ENCODE data around the gene FYB2.

The FYB2 gene

DNA sequence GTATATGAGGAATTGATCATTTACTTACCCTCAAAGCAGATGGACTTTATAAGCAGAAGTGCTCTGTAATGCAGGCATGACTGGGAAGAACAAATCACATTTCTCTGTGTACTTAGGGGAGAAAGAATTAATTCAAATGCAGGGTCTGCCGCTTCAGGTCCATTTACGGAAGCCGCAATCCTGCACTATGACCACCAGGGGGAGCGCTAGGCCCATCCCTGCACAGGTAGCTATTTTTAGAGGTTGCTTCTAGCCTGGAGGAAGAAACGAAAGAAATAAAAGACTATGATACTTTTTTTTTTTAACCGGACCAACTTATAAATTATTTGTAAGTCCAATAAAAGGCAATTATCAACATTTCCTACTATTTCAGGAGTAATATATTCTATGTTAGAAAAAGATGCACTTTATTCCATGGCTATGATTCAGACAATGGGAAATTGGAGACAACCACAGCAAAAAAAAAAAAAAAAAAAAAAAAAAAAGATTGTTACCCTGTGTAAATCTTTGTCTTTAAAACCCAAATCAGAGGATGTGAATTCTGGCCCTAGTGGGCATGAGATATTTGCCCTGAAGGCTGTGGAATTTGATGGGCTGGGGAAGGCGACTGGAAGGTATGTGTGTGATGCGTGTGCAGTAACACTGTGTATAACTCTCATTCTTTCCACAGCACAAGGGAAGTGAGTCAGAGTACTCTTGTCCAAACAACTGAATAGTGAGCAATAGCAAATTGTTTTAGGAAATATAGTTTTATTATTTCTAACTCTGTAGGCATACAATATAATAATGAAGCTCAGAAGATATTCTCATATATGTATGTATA, 12.9 kb upstream of the FYB2 start:
- CTCF ChIA-PET: interaction anchor here (0.5 to 1.6 kb wide), 7 partner anchors 12 to 1328 kb away, joined by 3 to 11 read pairs (median 3); no protein-coding TSS in a partner anchor
- TF ChIP-seq FOXA1 (IDR thresholded peaks at IDR 0.05): no peak
- peak; percentile 81 for TF ChIP-seq ZNF384 (IDR thresholded peaks at IDR 0.05)
- peak; percentile 83 for DNase-seq (ENCODE audit: extremely low spot score)
- POLR2A ChIA-PET: no interaction called here

DNA sequence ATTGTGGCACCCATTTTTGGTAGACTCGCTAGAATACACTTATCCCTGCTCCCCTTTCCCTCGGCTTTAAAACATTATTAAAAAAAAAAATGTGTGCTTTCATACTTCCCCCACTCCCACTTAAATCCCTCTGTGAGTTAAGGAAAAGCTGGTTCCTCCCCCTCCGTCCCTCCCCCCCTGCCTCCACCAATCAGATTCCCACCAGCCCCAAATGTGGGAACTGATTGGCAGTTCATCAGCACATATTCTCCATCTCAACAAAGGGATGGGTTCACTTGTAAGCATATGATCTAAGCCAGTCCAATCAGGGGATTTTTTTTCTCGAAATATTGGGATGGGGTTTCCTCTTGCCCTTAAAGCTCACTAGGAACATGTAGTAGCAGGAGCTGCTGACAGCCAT, 10.8 kb upstream of the FYB2 start:
- POLR2A ChIA-PET: no interaction called here
- DNase-seq (ENCODE audit: extremely low spot score): no peak
- CTCF ChIA-PET: no interaction called here
- TF ChIP-seq, protein P1, sequence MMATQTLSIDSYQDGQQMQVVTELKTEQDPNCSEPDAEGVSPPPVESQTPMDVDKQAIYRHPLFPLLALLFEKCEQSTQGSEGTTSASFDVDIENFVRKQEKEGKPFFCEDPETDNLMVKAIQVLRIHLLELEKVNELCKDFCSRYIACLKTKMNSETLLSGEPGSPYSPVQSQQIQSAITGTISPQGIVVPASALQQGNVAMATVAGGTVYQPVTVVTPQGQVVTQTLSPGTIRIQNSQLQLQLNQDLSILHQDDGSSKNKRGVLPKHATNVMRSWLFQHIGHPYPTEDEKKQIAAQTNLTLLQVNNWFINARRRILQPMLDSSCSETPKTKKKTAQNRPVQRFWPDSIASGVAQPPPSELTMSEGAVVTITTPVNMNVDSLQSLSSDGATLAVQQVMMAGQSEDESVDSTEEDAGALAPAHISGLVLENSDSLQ (IDR thresholded peaks at IDR 0.05): peak; percentile 52
- no peak for TF ChIP-seq ZNF384 (IDR thresholded peaks at IDR 0.05)
- TF ChIP-seq FOXM1 (IDR thresholded peaks at IDR 0.05; ENCODE audit: borderline replicate concordance): no peak

DNA sequence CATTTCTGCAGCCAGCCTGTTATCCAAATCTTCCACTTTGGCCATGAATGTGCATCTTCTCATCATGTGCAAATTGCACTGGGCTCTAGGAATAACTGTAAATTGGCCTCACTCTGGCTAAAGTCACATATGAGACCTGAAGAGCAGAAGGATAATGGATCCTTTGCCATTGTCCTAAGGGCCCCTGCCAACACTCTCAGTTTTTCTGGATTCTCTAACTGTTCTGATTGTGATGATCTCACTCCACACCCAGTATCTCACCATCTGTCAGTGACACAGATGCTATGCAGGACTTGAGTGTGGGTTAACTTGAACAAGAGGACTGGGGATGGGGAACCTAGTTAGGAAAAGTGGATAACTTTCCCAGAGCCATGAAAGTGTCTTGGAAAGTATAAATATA, 8.5 kb upstream of the FYB2 start:
- no peak for DNase-seq (ENCODE audit: extremely low spot score)
- ChIA-PET POLR2A (no interaction called here), CTCF (interaction anchor here (0.6 to 1.6 kb wide), 2 partner anchors 140 to 1109 kb away, joined by 3 to 8 read pairs; no protein-coding TSS in a partner anchor)
- TF ChIP-seq, protein P1 (IDR thresholded peaks at IDR 0.05): no peak
- no peak for TF ChIP-seq SUZ12 (IDR thresholded peaks at IDR 0.05)
- no peak for TF ChIP-seq BHLHE40 (IDR thresholded peaks at IDR 0.05; ENCODE audit: borderline replicate concordance)
- TF ChIP-seq CTBP1 (IDR thresholded peaks at IDR 0.05; ENCODE audit: borderline replicate concordance): no peak
- no peak for TF ChIP-seq FOXA1 (IDR thresholded peaks at IDR 0.05)
- TF ChIP-seq NFRKB (IDR thresholded peaks at IDR 0.05): no peak
- TF ChIP-seq LEF1 (IDR thresholded peaks at IDR 0.05; ENCODE audit: borderline replicate concordance): no peak
- no peak for TF ChIP-seq L3MBTL2 (conservative IDR thresholded peaks at IDR 0.05)
- no peak for TF ChIP-seq TARDBP (IDR thresholded peaks at IDR 0.05)

GRCh38 chr1:56825436-56825835, 6.2 kb upstream of the FYB2 start:
- no peak for TF ChIP-seq NFRKB (IDR thresholded peaks at IDR 0.05)
- TF ChIP-seq ZNF384 (IDR thresholded peaks at IDR 0.05): no peak
- TF ChIP-seq HDGF (IDR thresholded peaks at IDR 0.05; ENCODE audit: borderline replicate concordance): no peak
- TF ChIP-seq FOXM1 (IDR thresholded peaks at IDR 0.05; ENCODE audit: borderline replicate concordance): no peak
- TF ChIP-seq L3MBTL2 (conservative IDR thresholded peaks at IDR 0.05): no peak
- TF ChIP-seq, protein P1 (IDR thresholded peaks at IDR 0.05): no peak
- no peak for TF ChIP-seq FOXA1 (IDR thresholded peaks at IDR 0.05)
- no peak for TF ChIP-seq LEF1 (IDR thresholded peaks at IDR 0.05; ENCODE audit: borderline replicate concordance)
- ChIA-PET POLR2A (no interaction called here), CTCF (no interaction called here)
- DNase-seq (ENCODE audit: extremely low spot score): no peak

DNA sequence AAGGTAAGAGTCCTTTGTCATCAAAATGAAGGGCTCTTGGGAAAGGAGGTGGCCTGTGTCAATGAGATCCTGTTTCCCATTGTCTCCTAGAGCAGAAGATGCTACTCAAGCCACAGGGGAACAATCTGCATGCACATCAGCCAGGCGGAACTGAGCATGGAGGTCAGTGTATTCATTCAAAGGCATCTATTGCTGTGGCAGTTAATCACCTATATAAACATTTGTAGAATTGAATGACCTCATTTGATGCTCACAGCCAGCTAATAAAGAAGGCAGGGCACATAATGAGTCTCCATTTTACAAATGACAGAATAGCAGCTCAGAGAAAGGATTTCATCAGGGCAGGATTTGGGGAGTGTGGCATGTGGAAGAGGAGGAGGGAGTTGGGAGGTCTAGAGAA, 5.7 kb upstream of the FYB2 start:
- ChIA-PET POLR2A (no interaction called here), CTCF (no interaction called here)
- DNase-seq (ENCODE audit: extremely low spot score): no peak
- TF ChIP-seq ELF4 (IDR thresholded peaks at IDR 0.05) (no peak), BHLHE40 (IDR thresholded peaks at IDR 0.05; ENCODE audit: borderline replicate concordance) (no peak)

DNA sequence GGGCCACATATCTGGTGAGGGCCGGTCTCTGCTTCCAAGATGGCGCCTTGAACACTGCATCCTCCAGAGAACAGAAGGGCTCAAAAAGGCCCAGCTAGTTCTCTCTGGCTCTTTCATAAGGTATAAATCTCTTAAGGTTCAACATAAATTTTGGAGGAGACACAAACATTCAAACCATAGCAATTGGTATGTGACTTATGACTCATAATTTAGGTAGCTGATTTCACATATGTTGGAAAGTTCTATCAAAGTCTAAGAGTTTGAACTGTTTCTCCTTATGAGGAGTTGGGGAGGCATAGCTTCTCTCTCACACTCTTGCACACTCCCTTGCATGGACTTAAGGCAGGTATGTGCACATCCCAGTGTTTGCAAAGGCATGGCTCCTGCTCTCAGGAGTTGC, 5.1 kb upstream of the FYB2 start:
- TF ChIP-seq HDGF (IDR thresholded peaks at IDR 0.05; ENCODE audit: borderline replicate concordance): no peak
- TF ChIP-seq, protein P1 (IDR thresholded peaks at IDR 0.05): no peak
- no peak for TF ChIP-seq CTBP1 (IDR thresholded peaks at IDR 0.05; ENCODE audit: borderline replicate concordance)
- no peak for TF ChIP-seq FOXA1 (IDR thresholded peaks at IDR 0.05)
- TF ChIP-seq FOXM1 (IDR thresholded peaks at IDR 0.05; ENCODE audit: borderline replicate concordance): no peak
- no peak for TF ChIP-seq SP1 (IDR thresholded peaks at IDR 0.05)
- no peak for TF ChIP-seq ZNF384 (IDR thresholded peaks at IDR 0.05)
- TF ChIP-seq L3MBTL2 (conservative IDR thresholded peaks at IDR 0.05): no peak
- TF ChIP-seq ARNT (IDR thresholded peaks at IDR 0.05): no peak
- TF ChIP-seq TARDBP (IDR thresholded peaks at IDR 0.05): no peak
- TF ChIP-seq BHLHE40 (IDR thresholded peaks at IDR 0.05; ENCODE audit: borderline replicate concordance): no peak
- TF ChIP-seq NFRKB (IDR thresholded peaks at IDR 0.05): no peak
- no peak for TF ChIP-seq LEF1 (IDR thresholded peaks at IDR 0.05; ENCODE audit: borderline replicate concordance)
- no peak for TF ChIP-seq SUZ12 (IDR thresholded peaks at IDR 0.05)
- no peak for TF ChIP-seq ELF4 (IDR thresholded peaks at IDR 0.05)
- TF ChIP-seq FOXK2 (IDR thresholded peaks at IDR 0.05): no peak
- CTCF ChIA-PET: no interaction called here
- POLR2A ChIA-PET: no interaction called here
- DNase-seq (ENCODE audit: extremely low spot score): no peak
